ENCODE measurements around the gene TAGAP. TPM values are rescaled to one million over a fixed set of nuclear protein-coding genes. Genes with fewer than 3 reads are reported as not detected.
A peak's percentile ranks its signal among the peaks of the same experiment; 100 is the strongest.

Gene TAGAP
- total RNA-seq, 2 experiments from 2014 or later = 22.7 to 30.7 TPM

DNA sequence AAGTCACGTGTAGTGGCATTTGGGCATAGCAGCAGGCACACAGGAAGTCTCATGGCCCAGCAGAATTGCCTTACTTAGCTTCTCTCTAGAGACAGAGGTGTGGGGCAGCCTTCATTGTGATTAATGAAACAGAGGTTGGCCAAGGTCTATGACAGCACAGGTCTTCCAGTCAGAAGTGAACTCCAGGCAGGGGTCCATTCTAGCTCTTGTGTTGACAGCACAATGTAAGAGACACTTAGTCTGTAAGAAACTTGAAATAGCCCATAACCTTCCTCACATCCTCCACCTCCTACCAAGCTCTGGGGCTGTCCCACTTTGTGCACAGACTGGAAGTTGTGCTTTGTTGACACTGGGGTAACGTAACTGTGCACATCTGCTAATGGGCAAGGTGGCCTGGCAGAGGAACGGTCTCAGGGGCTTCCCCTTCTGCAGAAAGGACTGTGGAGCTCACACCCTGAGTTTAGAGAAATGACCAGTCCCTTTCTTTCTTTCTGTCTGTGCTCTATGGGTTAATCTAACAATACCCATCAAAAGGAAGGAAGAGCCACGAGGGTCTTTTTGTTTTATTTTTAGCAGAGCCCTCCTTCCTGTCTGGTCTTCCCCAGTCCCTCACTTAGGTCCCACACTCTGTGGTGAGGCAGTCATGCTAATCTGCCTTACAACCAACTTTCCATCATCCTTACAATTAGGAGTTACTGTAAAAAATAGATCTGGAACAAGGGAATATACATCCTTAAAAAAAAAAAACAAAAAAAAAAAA is 35.6 kb upstream of the TAGAP start:
- H3K4me2 ChIP-seq (ENCODE audit: low read length) = peak overlapping the region; percentile 27

DNA sequence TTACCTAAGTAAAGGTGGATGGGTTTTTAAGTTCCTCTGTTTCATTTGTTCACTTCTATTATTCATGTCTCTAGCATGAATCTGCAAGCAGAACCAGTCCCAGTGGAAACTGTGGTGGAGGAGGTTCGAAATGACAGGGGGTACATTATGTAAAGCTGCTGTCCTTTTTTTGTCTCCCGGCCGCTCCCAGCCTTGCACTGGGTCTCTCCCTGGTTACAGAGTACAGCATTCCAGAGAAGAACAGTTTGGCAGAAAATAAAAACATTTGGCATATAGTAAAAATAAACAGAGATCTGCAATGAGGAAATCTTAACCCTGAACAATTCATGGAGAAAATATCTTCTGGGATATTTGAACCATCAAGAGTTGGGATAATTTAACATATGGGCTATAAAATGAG is 34.6 kb upstream of the TAGAP start:
- DNase-seq (ENCODE audit: low spot score) = no peak
- POLR2A ChIA-PET = interaction anchor here (0.6 to 4.7 kb wide), 9 partner anchors 9 to 494 kb away, joined by 3 to 29 read pairs (median 5); partner anchors contain the start of gene TAGAP
- Histone ChIP-seq H3K4me1 (ENCODE audit: insufficient read depth, low read length, poor library complexity, severe bottlenecking) (peaks cover 24% of the 10 kb centered on the region), H3K9me2 (ENCODE audit: insufficient read depth, low read length) (no peaks in the 10 kb centered on the region), H4K20me1 (ENCODE audit: insufficient read depth, low read length) (no peaks in the 10 kb centered on the region), H3K4me3 (ENCODE audit: low read depth, low read length, poor library complexity, severe bottlenecking) (no peak overlapping the region), H2AFZ (ENCODE audit: low read length) (no peak overlapping the region), H3K36me3 (ENCODE audit: insufficient read depth, low read length) (no peaks in the 10 kb centered on the region; the same call in 1 of the 2 replicates), H3K4me2 (ENCODE audit: low read length) (no peak overlapping the region), H3K79me2 (ENCODE audit: insufficient read depth, low read depth, low read length) (no peaks in the 10 kb centered on the region), H3K9me3 (ENCODE audit: low read length) (peaks cover 28% of the 10 kb centered on the region), H3K27ac (ENCODE audit: low read depth, low read length, poor library complexity, severe bottlenecking) (no peak overlapping the region)
- intact Hi-C loops (cut with micrococcal nuclease; ENCODE audit: unreplicated experiment) = no loop called here
- CTCF ChIA-PET (ENCODE audit: unreplicated experiment) = no interaction called here
- BruUV-seq (replicated peaks) = no TSS peak
- TF ChIP-seq, protein P1, sequence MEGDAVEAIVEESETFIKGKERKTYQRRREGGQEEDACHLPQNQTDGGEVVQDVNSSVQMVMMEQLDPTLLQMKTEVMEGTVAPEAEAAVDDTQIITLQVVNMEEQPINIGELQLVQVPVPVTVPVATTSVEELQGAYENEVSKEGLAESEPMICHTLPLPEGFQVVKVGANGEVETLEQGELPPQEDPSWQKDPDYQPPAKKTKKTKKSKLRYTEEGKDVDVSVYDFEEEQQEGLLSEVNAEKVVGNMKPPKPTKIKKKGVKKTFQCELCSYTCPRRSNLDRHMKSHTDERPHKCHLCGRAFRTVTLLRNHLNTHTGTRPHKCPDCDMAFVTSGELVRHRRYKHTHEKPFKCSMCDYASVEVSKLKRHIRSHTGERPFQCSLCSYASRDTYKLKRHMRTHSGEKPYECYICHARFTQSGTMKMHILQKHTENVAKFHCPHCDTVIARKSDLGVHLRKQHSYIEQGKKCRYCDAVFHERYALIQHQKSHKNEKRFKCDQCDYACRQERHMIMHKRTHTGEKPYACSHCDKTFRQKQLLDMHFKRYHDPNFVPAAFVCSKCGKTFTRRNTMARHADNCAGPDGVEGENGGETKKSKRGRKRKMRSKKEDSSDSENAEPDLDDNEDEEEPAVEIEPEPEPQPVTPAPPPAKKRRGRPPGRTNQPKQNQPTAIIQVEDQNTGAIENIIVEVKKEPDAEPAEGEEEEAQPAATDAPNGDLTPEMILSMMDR (conservative IDR thresholded peaks at IDR 0.05; ENCODE audit: low read length) = no peak
- no peak for TF ChIP-seq EZH2phosphoT487 (IDR thresholded peaks at IDR 0.05; ENCODE audit: borderline replicate concordance, low read depth, low read length)

More for the DNA sequence above, 35.6 kb upstream of the TAGAP start:
- intact Hi-C loops (cut with micrococcal nuclease; ENCODE audit: unreplicated experiment) = no loop called here
- Histone ChIP-seq H3K9me2 (ENCODE audit: insufficient read depth, low read length) (no peaks in the 10 kb centered on the region), H4K20me1 (ENCODE audit: insufficient read depth, low read length) (no peaks in the 10 kb centered on the region), H3K4me3 (ENCODE audit: low read depth, low read length, poor library complexity, severe bottlenecking) (peak overlapping the region; percentile 11), H3K36me3 (ENCODE audit: insufficient read depth, low read length) (no peaks in the 10 kb centered on the region; the same call in 1 of the 2 replicates), H3K27ac (ENCODE audit: low read depth, low read length, poor library complexity, severe bottlenecking) (peak overlapping the region; percentile 5), H3K4me1 (ENCODE audit: insufficient read depth, low read length, poor library complexity, severe bottlenecking) (peaks cover 24% of the 10 kb centered on the region), H3K9me3 (ENCODE audit: low read length) (peaks cover 28% of the 10 kb centered on the region), H3K79me2 (ENCODE audit: insufficient read depth, low read depth, low read length) (no peaks in the 10 kb centered on the region), H2AFZ (ENCODE audit: low read length) (peak overlapping the region; percentile 67; the same call in 1 of the 2 replicates)
- no TSS peak for BruUV-seq (replicated peaks)
- ChIA-PET POLR2A (interaction anchor here (0.5 to 4.7 kb wide), 10 partner anchors 8 to 69 kb away, joined by 3 to 29 read pairs (median 4); partner anchors contain the start of gene TAGAP), CTCF (ENCODE audit: unreplicated experiment) (interaction anchor here (1.1 kb wide), 2 partner anchors 15 to 37 kb away, joined by 3 to 4 read pairs; no protein-coding TSS in a partner anchor)
- DNase-seq (ENCODE audit: low spot score) = peak; percentile 51
- TF ChIP-seq, protein P1 (conservative IDR thresholded peaks at IDR 0.05; ENCODE audit: low read length) = no peak
- no peak for TF ChIP-seq EZH2phosphoT487 (IDR thresholded peaks at IDR 0.05; ENCODE audit: borderline replicate concordance, low read depth, low read length)

DNA sequence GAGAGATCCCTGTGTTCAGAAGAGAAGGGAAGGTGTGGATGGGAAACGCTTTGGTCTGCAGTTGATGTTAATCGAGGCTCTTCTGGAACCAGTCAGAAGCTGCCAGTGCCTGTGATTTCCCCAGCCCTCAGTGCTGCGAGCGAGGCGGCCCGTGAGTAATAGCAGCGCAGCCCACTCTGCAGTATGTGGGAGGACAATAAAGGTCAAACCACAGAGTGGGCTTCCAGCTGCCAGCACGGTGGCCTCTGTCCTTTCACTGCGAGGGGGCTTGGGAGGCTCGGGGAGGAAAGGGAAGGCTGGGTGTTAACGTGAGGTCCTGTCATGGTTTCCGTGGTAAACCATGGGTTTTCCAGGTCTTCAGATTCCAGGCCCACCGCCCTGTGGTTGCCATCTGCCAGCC is 32.3 kb upstream of the TAGAP start:
- POLR2A ChIA-PET = no interaction called here
- no peak for DNase-seq (ENCODE audit: low spot score)
- no peaks in the 10 kb centered on the region; the same call in 1 of the 2 replicates for H3K36me3 ChIP-seq (ENCODE audit: insufficient read depth, low read length)
- no peaks in the 10 kb centered on the region for H3K79me2 ChIP-seq (ENCODE audit: insufficient read depth, low read depth, low read length)
- intact Hi-C loops (cut with micrococcal nuclease; ENCODE audit: unreplicated experiment) = no loop called here
- no peak for TF ChIP-seq EZH2phosphoT487 (IDR thresholded peaks at IDR 0.05; ENCODE audit: borderline replicate concordance, low read depth, low read length)
- TF ChIP-seq, protein P1 (conservative IDR thresholded peaks at IDR 0.05; ENCODE audit: low read length) = no peak
- no peaks in the 10 kb centered on the region for H4K20me1 ChIP-seq (ENCODE audit: insufficient read depth, low read length)
- H3K27ac ChIP-seq (ENCODE audit: low read depth, low read length, poor library complexity, severe bottlenecking) = no peak overlapping the region
- CTCF ChIA-PET (ENCODE audit: unreplicated experiment) = no interaction called here
- H3K9me2 ChIP-seq (ENCODE audit: insufficient read depth, low read length) = no peaks in the 10 kb centered on the region
- H3K9me3 ChIP-seq (ENCODE audit: low read length) = peaks cover 23% of the 10 kb centered on the region
- H2AFZ ChIP-seq (ENCODE audit: low read length) = no peak overlapping the region
- BruUV-seq (replicated peaks) = no TSS peak
- H3K4me3 ChIP-seq (ENCODE audit: low read depth, low read length, poor library complexity, severe bottlenecking) = no peak overlapping the region
- peaks cover 20% of the 10 kb centered on the region for H3K4me1 ChIP-seq (ENCODE audit: insufficient read depth, low read length, poor library complexity, severe bottlenecking)
- no peak overlapping the region for H3K4me2 ChIP-seq (ENCODE audit: low read length)
